NCI-H2227 (cell line): ENCODE measurements around the gene C4orf51.

Source experiments
- DNase-seq: peaks from one replicate; lab custom pipeline; 2025; ENCODE audit not compliant: unreplicated experiment; lab: John Stamatoyannopoulos, UW

Gene C4orf51

DNA sequence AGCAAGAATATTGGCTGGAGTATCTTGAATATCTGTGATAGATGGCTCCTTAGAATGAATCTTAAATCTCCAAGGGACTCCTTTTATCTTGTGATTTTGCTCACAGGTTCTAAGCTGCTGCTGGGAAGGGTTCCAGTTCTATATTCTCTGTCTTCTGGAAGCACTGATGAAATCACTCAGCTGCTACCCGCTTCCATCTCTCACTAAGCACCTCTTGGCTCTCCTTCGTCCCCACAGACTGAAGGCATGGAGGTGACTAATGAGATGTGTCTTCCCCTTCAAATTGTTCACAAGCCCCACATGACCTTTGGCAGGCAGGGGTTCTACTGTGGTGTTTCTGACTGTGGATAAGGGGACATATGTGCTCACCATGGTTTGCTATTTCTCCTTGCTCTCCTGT is 75.9 kb downstream of the C4orf51 start:
- DNase-seq = no peak

DNA sequence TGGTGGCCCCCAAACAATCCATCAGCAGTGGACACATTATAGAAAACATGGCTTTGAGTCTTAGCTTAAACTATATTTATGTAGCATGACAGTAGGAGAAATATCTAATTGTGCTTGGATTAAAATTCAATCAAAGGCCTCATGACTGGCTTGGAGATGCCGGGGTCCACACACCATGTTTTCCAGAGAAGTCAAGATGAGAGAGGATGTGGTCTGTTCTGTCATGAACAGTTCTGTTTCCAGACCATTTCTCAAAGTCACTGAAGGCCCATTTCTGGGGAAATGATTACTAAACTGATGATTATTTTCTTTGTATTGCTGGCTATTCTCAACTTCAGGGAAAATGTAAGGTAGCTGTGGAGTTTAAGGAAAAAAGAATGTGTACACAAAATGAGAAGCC is 76.3 kb downstream of the C4orf51 start:
- no peak for DNase-seq

DNA sequence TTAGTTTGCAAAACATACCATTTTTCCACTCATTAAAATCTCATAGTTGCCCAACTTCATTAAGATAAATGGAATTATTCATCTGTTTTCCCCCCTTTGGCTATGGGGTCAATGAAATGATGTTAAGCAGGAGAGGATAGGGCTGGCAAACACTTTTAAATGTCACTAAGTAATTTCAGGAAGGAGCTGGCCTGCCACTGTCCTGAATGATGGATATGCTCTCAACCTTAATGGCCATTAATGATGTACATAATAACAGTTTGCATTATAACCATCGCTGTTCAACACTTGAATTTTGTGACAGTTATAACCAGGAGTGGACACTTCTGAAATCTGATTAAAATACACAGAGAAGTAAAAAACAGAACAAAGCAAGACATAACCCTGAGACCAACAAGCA is 77.2 kb downstream of the C4orf51 start:
- DNase-seq = peak; percentile 18

DNA sequence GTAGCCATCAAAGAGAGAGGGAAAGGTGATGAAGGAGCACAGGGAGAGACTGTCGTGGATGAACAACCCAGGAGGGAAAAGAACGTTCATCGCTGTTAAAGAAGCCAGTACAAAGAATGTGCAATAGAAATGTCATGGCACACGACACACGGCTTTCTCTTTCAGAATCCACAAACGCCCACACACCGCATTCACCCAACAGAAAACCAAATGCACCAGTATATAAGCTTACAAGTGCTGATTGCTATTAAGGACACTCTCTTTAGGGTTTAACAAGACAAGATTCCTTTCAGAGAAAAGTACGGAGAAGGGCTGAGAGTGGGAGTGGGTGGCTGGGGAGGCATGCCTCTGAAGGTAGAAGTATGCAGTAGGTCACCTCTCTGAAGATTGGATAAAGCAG is 80.2 kb downstream of the C4orf51 start:
- no peak for DNase-seq

DNA sequence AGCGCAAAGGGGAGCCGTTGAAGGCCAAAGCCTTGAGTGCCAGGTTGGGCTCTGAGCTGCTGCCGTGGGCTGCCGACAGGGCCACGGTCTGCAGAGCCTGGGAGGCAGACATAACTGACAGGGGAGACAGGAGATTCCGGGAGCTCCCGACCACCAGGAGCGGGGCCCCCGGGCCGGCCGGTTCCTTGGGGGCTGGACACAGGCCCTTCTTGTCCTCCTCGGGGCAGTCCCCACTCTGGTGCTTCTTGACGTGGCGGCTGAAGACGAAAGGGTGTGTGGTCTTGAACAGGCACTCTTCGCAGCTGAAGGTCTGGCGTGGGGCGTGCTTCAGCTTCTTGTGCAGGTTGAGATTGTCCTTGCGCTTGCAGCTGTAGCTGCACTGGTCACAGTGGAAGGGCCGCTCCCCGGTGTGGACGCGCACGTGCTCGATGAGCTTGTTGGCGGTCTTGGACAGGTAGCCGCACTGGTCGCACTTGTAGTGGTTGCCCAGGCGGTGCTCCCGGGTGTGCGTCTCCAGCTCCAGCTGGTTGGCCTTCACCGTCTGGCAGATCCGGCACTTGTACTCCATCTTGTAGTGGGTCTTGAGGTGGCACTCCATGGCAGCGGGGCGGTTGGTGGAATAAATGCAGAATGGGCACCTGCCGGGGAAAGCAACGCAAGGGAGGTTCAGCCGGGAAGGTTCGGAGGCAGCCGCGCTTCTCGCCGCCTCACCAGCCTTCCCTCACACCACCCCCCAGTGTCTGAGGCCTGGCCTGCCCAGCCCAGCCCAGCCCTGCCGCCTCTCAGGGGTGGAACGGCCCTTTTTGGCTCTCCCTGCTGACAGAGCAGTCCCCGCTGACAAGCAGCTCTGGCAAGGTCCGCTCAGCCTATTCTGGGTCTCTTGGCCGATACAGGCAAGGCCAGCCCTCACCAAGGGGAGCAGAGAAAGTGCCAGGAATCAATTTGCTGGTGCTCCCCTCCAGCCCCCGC is 81.3 kb downstream of the C4orf51 start:
- no peak for DNase-seq

DNA sequence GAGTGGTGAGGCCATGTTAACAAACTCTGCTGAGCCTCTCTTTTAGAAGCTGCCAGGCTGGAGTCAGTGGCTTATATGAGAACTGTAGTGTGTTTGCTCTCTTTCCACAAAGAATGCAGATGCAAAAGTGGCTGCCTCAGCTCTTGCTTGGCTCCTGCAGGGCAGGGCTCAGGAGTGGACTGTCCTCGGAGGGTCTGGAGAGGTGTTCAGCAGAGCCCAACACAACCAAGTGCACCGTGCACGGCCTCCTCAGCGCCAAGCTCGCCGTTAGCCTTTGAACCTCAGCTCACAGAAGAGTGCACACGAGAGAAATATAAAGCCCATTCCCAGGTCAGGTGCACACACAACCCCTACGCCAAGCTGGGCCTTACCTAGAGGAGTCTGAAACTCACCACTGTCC is 82.8 kb downstream of the C4orf51 start:
- no peak for DNase-seq

DNA sequence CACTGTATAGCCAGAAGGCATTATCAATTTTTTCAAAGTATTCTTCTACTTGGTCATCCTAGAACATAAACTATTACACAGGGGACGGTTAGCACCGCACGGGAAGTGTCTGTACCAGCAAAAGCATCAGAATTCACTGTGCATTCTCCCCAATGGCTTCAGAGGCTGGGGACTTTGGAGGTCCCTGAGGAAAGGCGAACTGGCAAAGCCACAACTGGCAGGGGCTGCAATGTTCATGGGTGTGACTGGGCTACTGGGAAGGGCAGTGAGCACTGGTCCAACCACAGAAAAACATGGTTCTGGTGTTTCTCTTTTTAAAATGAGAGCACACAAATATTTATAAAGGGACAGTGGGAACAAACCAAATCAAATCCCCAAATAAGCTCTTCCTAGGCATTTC is 83.5 kb downstream of the C4orf51 start:
- no peak for DNase-seq

DNA sequence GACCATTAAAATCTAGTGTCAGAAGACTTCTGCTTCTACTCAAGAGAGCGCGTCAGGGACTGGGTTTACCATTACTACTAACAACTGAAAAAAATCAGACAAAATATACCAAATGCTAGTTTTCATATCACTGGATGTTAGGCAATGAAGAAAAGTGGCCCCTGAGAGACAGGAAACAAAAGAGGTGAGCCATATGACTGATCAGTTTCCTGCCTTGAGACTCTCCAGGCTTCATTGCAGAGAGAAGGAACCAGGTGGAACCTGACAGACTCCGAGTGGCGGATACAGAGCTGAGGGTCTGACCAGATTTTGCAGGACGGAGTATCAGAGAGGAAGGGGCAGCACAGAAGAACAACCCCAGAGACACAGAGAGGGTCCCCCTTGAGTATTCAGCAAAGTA is 86.3 kb downstream of the C4orf51 start:
- no peak for DNase-seq

DNA sequence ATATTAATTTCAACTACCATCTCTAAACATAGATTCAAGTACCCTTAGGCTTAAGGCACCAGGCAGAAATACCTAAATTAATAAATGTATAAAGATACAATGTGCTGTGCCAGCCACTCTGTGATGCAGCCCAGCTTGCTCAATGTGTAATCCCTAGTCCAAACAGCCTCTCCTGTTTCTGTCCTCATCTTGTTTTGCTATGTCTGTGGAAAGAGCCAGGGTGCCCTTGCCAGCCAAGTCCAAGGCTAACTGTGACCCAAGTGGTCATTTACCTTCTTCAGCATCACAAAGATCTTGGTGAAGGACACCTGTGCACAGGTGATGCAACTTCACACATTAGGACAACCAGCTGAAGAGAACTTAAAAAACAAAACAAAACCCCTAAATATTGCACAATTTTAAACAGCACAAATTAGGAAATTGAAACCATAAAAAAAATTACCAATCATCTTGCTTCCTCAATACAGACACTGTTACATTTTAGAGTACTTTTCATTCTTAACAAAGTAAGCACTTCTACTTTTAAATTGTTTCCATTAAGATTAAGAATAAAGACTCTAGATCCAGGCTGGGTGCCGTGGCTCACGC is 89.6 kb downstream of the C4orf51 start:
- no peak for DNase-seq

DNA sequence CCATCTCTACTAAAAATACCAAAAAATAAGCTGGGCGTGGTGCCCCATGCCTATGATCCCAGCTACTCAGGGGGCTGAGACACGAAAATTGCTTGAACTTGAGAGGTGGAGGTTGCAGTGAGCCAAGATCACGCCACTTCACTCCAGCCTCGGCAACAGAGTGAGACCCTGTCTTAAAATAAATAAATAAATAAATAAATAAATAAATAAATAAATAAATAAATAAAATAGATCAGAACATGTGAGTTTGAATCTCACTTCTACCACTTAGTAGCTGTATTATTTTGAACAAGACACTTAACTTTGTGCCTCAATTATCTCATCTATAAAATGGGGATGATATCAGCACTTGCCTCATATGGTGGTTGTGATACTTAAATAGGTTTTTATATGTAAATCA is 90.2 kb downstream of the C4orf51 start:
- no peak for DNase-seq

DNA sequence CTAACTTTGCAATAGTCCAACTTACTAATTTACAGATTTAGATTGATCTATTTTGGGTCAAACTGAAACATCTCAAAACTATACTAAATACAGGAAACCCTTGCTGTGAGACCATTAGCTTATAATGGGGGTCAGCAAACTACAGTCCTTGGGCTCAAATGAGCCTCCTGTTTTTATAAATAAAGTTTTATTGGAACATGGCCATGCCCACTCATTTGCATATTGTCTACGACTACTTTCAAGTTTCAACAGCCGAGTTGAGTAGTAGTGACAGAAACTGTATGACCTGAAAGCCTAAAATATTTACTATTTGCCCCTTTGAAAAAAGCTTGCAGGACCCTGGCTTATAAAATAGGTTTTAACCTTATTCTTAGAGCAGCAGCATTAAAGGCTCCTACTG is 92.4 kb downstream of the C4orf51 start:
- DNase-seq = no peak

DNA sequence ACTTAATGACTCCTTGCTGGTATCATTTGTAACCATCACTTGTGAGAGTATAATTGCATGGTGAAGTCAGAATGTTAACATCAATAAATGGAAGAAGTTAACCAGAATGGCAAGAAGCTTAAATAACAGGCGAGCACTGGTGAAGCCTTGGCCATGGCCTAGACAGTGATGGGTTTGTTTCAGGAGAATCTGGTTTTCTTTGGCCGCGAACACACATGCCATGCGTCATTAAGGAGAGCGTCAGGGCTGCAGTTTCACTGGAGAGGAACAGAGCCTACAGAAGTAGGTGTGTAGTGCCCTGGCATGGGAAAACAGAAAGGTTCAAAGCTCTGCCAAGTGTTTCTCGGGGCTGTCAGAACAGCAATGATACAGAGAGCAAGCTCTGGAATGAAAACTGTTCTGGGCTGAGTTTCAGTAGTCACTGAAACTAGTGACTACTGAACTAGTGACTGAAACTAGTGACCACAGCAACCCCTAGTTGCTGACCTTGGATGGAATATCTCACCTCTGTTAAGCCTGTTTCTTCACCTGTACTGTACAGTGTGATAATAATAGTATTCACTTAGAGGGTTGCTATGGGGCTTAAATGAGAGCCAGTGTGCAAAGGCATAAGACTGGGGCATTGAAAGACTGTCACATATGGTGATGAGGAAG is 93.8 kb downstream of the C4orf51 start:
- DNase-seq = no peak

DNA sequence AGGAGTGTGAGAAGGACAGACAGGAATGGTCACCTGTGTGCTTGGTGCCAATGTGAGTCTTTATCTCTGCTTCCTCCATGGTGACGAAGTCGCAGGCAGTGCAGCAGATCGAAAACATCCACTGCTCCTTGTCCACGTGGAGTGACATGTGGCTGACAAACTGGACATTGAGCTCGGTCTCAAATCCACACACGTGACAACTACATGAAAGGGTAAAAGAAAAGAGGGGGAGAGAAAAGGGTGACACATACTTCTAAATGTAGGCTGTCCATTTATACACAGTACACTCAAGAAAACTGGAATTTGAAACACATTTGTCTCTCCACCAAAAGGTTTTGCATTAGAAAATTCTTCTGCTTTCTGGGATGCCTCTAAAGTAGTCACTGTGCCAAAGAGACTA is 94.5 kb downstream of the C4orf51 start:
- DNase-seq = no peak

DNA sequence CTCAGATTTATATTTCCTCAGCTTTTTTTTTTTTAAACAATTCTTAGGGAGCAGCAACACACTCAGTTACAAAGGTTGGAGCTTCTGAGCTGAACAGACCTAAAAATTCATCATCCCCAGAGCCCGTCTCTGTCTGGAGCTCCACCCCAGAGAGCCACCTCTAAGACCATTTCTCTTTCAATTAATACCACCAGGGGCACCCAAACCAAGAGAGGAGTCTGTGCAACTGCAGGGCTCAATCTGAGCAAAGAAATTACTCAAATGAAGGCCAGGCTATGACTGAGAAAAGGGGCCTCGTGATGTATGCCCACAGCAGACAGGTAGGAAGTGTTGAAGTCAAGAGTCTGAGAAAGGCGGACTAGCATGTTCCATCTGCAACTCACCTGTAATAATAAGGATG is 95.5 kb downstream of the C4orf51 start:
- no peak for DNase-seq

DNA sequence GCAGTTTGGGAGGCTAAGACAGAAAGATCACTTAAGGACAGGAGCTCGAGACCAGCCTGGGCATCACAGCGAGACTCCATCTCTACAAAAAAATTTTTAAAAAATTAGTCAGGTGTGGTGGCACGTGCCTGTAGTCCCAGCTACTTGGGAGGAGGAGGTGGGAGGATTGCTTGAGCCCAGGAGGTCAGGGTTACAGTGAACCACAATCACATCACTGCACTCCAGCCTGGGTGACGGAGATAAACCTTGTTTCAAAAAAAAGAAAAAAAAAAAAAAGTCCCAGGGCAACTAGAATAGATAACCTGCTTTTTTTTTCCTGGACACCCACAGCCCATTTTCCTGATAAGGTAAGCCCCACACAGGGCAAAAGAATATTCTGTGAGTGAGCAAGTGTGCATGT is 96.3 kb downstream of the C4orf51 start:
- DNase-seq = no peak

DNA sequence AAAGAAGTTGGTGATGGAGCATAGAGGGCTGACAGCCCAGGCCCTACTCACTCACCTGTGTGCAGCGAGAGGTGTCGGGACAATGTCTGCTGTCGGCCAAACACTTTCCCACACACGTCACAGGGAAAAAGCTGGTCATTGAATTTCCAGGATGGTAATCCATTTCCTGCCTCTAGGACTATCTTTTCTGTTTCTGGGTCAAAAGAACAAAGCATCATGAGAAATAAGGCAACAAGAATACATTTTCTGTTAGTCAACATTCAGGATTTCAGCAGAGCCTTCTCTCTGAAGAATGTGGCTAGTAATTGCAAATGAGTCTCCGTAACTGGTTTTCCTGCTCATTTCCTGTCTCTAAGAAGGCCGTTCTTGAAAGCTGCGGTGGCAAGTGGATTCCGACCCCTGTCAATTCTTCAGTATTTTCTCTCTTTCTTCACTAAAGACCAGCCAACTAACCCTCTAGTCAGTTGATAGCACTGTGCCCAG is 99.4 kb downstream of the C4orf51 start:
- DNase-seq = no peak

DNA sequence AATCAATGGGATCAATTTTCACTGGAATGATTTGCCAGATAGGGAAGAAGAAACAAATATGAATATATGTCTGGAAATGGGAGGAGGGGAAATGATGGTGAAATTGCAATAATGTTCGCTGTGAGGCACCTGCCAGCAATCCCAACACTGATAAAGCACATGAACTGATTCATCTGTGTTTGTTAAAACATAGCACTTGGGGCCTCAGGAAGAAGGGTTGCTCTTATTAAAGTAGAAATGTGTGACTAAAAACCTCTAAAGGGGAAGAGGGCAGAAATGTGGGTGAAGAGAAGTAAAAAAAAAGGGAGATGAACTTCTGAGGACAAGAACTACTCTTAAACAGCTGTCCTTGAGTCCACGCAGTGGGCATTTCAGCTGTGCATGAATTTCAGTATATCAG is 101.4 kb downstream of the C4orf51 start:
- no peak for DNase-seq
